Gastrocnemius medialis (tissue), 4 donors: ENCODE data around the gene PLEKHG3.

Experiments
- POLR2A ChIP-seq, 2 donors: fragments of 450-650 bp; IDR thresholded peaks; one replicate each; pipeline ENCODE4 v1.6.1; 2017; ENCODE audit warnings: antibody characterized with exemption in 2 of 2, mild to moderate bottlenecking in 2 of 2, moderate library complexity in 2 of 2
- TF ChIP-seq, protein P1 (sequence below), 5 experiments: fragments of 450-650 bp in 3 of 5; fragments of 200-600 bp in 2 of 5; sonication (generic) in 2 of 5; IDR thresholded peaks in 4 of 5; conservative IDR thresholded peaks in 1 of 5; 1 replicate in 4 of 5; 2 replicates in 1 of 5; pipeline ENCODE4 v1.5.1; 2016 to 2019; ENCODE audit warnings: antibody characterized with exemption in 5 of 5, mild to moderate bottlenecking in 3 of 5, moderate library complexity in 3 of 5

- TF ChIP-seq, protein P1, sequence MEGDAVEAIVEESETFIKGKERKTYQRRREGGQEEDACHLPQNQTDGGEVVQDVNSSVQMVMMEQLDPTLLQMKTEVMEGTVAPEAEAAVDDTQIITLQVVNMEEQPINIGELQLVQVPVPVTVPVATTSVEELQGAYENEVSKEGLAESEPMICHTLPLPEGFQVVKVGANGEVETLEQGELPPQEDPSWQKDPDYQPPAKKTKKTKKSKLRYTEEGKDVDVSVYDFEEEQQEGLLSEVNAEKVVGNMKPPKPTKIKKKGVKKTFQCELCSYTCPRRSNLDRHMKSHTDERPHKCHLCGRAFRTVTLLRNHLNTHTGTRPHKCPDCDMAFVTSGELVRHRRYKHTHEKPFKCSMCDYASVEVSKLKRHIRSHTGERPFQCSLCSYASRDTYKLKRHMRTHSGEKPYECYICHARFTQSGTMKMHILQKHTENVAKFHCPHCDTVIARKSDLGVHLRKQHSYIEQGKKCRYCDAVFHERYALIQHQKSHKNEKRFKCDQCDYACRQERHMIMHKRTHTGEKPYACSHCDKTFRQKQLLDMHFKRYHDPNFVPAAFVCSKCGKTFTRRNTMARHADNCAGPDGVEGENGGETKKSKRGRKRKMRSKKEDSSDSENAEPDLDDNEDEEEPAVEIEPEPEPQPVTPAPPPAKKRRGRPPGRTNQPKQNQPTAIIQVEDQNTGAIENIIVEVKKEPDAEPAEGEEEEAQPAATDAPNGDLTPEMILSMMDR (IDR thresholded peaks at IDR 0.05 in 4 of 5, conservative IDR thresholded peaks at IDR 0.05 in 1 of 5) = no peak
- TF ChIP-seq POLR2A (IDR thresholded peaks at IDR 0.05) = no peak
Observed at GRCh38 chr14:64792231-64792630, 88.0 kb downstream of the PLEKHG3 start.
